HG02938 (cell line): Measurements from ENCODE around the gene ADD3.
"Not testable (repeated sequence)": the region's sequence is repeated elsewhere in the genome, so short reads cannot be mapped to it uniquely, and the experiment has no call there.

ENCODE experiments used
- ATAC-seq: cut with Tn5 transposase; IDR thresholded peaks from one replicate; pipeline ENCODE4 v1.9.1; 2021; ENCODE audit warnings: mild to moderate bottlenecking, moderate library complexity; ENCODE audit not compliant: unreplicated experiment

ADD3 gene

DNA sequence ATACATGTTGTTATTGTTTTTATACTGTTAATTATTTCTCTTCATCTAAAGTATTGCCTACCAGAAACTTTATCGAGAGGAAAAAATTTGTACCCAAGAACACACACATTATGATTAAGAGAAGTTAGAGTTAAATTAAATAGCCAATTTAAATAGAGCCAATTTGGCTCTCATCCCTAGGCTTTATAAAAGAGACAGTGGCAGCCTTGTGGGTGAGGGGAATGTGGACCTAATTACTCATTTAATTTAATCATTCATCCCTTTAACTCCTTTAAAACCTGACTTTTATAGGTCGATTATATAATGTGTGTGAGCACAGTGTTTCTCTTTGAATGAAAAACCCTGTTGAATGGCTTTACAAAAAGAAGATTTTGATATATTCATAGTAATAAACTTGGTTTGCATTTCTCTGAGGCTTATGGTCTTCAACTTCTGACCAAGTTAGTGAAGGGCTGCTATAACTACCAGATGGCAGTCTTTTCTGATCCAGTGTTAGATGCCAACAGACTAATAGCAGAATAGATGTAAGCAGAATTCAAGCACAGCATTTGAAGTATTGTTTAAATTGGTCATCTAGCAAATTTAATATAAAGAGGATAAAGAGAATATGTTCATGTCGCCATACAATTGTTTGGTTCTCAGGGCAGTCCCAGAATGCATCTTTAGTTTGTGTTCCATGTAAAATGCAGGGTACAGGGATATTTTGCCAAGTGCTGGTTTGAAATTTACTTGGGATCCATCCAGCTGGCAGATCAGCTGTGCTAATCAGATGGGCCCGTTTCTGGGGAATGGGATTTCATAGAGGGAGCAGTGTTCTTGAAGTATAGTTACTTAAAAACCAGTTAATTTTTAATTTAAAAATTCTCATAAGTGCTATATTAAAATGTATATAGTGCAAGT is 25.3 kb downstream of the ADD3 start:
- ATAC-seq = no peak

GRCh38 chr10:110033701-110034235 is 26.0 kb downstream of the ADD3 start:
- ATAC-seq = no peak

GRCh38 chr10:110034596-110034995 is 26.8 kb downstream of the ADD3 start:
- no peak for ATAC-seq

DNA sequence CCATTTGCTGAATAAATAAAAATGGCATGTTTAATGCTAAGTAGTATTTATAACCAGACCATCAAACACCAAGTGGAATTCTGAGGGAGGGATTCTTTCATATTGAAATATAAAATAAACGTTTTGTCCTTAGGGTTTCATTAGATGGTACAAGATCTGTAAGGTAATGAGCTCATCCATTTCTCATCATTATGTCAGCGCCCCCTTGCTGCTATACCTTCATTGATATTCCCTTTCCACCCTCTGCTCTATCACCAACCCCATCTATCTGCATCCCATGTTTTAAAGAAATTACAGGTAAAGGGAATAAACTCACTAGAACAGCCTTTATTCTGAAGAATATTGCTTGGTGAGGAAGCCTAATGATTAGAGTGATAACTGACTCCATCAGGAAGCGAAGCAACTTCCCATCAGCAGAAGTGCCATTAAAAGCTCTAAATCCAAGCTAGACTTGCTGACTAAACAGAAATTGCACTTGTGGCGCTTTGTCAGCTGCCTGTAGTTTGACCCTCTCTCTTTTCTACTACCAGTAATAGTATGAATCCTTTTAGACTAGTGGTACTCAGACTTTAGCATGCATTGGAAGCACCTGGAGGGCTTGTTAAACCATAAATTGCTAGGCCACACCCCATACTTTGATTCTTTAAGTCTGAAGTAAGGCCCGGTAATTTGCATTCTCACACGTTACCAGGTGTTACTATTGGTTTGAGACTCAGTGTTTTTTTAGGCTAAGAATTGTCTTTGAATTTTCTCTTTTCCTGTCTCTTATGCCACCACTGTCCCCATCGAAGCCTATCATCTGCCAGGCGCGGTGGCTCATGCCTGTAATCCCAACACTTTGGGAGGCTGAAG is 27.5 kb downstream of the ADD3 start:
- no peak for ATAC-seq

- ATAC-seq = peak; percentile 88
Observed at GRCh38 chr10:110036640-110037039, 28.9 kb downstream of the ADD3 start.

DNA sequence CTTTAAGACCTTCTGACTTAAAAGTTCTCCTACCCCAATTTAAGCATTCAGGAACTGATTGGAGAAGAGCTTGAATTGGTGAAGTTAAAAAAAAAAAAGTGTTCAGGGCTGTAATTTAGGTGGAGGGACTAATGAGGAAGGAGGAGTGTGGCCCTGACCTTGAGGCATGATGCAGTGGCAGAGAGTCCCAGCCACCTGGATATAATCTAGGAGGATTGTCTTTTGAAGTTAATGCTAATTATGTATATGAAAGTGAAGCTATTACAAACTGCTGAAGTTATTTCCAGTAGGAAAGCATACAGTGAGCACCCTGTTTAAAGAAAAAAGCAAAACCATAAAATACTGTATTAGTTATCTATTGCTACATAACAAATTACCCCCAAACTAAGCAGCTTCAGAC is 31.5 kb downstream of the ADD3 start:
- no peak for ATAC-seq

GRCh38 chr10:110040108-110040507 is 32.3 kb downstream of the ADD3 start:
- ATAC-seq = no peak

DNA sequence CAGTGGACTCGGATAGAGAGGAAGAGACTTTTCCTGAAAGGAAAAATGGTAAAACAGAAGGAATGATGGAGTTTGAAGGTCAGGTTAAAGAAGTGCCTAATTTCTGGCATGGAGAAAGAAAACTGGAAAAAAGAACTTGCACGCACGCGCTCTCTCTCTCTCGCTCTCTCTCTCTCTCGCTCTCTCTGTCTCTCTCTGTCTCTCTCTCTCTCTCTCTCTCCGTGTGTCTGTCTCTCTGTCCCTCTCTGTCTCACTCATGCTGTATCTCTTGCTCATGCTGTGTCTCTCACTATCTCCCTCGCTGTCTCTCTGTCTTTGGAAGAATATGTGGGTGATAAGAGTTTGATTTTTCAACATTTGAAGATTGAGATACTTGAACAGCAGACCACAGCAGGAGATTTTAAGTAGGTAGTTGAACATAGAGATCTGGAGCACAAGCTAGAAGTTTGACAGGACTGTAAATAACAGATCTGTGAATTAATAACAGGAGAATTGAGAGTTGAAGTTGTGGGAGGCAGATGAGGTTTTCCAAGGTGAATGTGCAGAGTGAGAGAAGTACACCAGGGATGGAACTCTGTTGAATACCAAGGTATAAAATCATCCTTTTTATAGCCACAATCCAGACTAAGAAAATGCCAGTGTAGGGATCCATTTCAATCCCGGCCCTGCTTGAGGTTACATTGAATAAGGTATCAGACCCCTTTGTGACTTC is 33.1 kb downstream of the ADD3 start:
- no peak for ATAC-seq

DNA sequence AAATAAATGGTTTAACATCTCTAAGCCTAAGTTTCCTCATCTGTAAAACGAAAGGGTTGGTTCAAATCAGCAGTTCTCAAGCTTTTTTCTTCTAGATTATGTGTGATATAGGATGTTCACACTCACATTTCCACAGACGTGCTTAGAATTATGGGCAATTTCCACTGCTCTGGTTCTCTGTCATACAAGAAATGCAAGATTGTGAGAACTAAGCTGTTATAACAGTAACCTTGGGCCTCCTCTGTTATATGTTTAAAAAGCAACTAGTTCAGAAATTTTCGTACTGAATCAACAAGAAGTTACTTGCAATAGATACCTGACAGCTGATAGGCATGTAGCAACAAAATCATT is 33.7 kb downstream of the ADD3 start:
- no peak for ATAC-seq

- ATAC-seq = no peak
Observed at GRCh38 chr10:110042181-110042580, 34.4 kb downstream of the ADD3 start.

DNA sequence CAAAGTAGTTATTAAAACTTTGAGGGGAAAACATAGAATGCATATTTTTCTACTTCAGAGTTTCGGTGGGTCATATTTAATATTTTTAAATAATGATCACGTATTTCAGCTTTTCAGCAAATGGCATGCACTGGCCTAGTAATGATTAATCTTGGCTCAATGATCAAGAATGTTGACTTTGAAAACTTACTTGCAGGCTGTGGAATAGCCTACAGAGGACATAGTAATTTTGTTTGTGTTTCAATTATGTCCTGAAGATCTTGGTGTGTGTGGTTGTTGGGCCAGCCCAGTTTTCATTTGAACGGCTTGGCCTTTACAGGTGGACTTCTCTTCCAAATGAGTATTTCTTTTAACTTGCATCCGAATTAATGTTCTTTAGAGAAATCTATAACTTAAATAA is 35.1 kb downstream of the ADD3 start:
- ATAC-seq = no peak

DNA sequence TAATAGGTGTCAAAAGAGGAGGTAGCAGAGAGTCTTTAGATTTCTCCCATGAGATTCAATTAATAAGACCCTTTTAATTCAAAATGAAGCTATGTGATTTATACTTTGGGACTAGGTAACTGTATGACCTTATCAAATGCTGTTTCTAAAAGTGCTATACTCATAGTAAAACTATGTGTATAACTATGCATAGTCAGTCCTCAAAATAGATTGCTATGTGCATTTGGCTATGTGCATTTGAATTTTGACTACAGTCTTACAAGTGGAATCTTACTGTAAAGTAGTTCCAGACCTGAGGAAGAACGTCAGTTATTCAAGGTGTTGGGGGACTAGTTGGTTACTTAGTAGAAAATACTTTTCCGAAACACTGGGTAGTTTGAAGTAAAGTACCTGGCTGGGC is 36.9 kb downstream of the ADD3 start:
- no peak for ATAC-seq

GRCh38 chr10:110045772-110046171 is 38.0 kb downstream of the ADD3 start:
- no peak for ATAC-seq

GRCh38 chr10:110048145-110048544 is 40.4 kb downstream of the ADD3 start:
- ATAC-seq = not testable (repeated sequence)

DNA sequence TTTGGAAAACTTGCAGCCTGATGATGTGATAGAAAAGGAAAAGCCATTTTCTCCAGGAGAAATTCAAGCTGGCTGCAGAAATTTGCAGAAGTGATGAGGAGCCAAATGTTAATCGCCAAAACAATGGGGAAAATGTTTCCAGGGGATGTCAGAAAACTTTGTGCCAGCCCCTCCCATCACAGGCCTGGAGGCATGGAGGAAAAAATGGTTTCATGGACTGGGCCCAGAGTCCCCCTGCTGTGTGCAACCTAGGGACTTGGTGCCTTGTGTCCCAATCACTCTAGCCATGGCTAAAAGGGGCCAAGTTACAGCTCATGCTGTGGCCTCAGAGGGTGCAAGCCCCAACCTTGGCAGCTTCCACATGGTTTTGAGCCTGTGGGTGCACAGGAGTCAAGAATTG is 41.0 kb downstream of the ADD3 start:
- ATAC-seq = no peak

- ATAC-seq = not testable (repeated sequence)
Observed at GRCh38 chr10:110049889-110050591, 42.3 kb downstream of the ADD3 start.

DNA sequence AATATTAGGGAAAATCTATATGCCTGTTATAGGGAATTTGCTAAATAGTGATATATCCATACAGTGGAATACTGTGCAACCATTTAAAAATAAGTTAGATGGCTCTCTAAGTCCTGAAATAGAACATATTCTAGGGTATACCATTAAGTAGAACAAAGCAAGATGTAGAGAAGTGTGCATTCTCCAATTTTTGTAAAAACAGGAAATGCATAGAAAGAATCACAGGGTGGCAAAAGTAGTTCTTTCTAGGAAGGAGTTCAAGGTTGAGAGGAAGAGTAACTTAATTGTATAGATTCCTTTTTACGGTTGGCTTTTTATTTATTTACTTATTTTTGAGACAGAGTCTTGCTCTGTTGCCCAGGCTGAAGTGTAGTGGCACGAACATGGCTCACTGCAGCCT is 43.7 kb downstream of the ADD3 start:
- no peak for ATAC-seq

DNA sequence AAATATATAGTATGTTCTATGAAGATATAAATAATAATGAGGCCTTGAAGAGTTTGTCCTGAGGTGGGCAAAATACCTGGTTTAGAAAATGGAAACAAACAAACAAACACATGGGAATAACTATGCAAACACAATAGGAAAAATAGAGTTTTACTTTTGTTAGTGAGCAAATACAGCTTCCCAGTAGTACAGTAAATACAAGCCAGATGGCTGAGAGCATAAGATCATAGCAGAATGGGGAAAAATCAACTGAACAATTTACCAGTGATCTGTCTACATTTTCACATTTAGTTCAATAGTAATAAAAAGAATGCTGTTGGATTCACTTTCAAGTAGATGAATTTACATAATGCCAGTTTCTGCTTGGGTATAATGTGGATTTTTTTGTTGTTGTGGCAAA is 45.1 kb downstream of the ADD3 start:
- ATAC-seq = no peak

DNA sequence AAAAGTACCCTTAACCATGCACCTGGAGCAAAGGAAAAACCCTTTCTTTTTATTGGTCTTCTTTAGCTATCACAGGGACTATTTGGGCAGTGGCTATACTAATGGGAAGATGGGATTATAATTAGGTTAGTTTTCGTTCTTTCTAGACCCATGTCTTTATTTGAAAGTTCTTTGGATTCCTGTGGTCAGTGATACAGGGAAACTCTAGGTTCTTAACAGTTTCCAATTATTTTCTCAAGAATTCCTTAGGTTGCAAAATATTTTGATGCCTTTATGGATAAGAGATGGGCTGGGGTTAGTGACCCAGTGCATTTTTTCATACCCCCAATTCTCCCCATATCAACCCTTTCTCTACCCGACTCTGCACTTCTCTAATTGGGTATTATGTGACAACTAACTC is 49.0 kb downstream of the ADD3 start:
- no peak for ATAC-seq

DNA sequence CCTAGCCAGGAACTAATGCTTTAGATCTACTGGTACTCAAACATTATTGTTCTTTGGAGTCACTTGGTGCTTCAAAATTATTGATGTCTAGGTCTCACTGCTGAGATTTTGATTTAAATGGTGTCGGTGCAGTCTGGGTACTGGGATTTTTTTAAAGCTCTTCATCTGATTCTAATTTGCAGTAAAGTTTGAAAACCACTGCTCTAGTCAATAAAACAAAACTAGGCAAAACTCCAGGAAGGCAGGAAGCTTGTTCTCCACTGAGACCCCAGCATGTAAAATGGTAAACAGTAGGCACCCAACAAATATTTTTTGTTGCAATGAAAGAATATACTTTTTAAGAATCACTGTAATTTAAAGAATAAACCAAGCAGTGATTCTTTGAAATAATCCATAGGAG is 49.7 kb downstream of the ADD3 start:
- ATAC-seq = no peak

GRCh38 chr10:110058212-110058611 is 50.4 kb downstream of the ADD3 start:
- ATAC-seq = no peak
